HCT116 (cell line): ENCODE results near the gene GALNT16.

Source experiments
- CTCF ChIP-seq, 3 experiments: fragments of 200-600 bp in 1 of 3; sonication (generic) in 1 of 3; IDR thresholded peaks in 2 of 3; conservative IDR thresholded peaks in 1 of 3; 2 replicates each; pipeline ENCODE4 v1.5.1; 2012 to 2017; ENCODE audit warnings: low read depth in 2 of 3, low read length in 2 of 3, antibody characterized with exemption in 1 of 3, borderline replicate concordance in 1 of 3, control low read depth in 1 of 3, mild to moderate bottlenecking in 1 of 3, mixed read lengths in 1 of 3, mixed run types in 1 of 3, moderate library complexity in 1 of 3; ENCODE audit not compliant: insufficient read depth in 1 of 3
- EGR1 ChIP-seq: IDR thresholded peaks from 2 replicates; pipeline ENCODE4 v1.6.1; 2012; ENCODE audit warnings: low read depth
- EZH2 ChIP-seq: fragments of 200-600 bp; sonication (generic); IDR thresholded peaks from 2 replicates; pipeline ENCODE4 v1.6.1; 2017; ENCODE audit warnings: antibody characterized with exemption, mixed run types
- EZH2phosphoT487 ChIP-seq: fragments of 200-600 bp; IDR thresholded peaks from 2 replicates; pipeline ENCODE4 v1.6.1; 2018; ENCODE audit warnings: antibody characterized with exemption, borderline replicate concordance
- JUND ChIP-seq: IDR thresholded peaks from 2 replicates; pipeline ENCODE4 v1.6.1; 2012
- MAX ChIP-seq: IDR thresholded peaks from 2 replicates; pipeline ENCODE4 v1.6.1; 2012
- POLR2A ChIP-seq: IDR thresholded peaks from 2 replicates; pipeline ENCODE4 v1.7.0; 2011; ENCODE audit warnings: borderline replicate concordance; ENCODE audit not compliant: insufficient read depth, insufficient read length; ENCODE audit errors: extremely low read depth
- POLR2AphosphoS5 ChIP-seq: IDR thresholded peaks from 2 replicates; pipeline ENCODE4 v1.6.1; 2011; ENCODE audit warnings: mild to moderate bottlenecking, low read depth, low read length, moderate library complexity
- RAD21 ChIP-seq: IDR thresholded peaks from 2 replicates; pipeline ENCODE4 v1.6.1; 2012; ENCODE audit warnings: low read depth, mild to moderate bottlenecking
- SIN3A ChIP-seq: IDR thresholded peaks from 2 replicates; pipeline ENCODE4 v1.6.1; 2012; ENCODE audit warnings: low read depth
- SP1 ChIP-seq: IDR thresholded peaks from 2 replicates; pipeline ENCODE4 v1.6.1; 2012; ENCODE audit warnings: low read depth
- ZNF274 ChIP-seq: fragments of 200-500 bp; sonication (Bioruptor generic); IDR thresholded peaks from 2 replicates; pipeline ENCODE4 v1.6.1; 2014; ENCODE audit warnings: mild to moderate bottlenecking, low read depth, low read length, inconsistent platforms

- TF ChIP-seq CTCF (IDR thresholded peaks at IDR 0.05 in 2 of 3, conservative IDR thresholded peaks at IDR 0.05 in 1 of 3; ENCODE audit: borderline replicate concordance in 1 of 3, insufficient read depth in 1 of 3, low read depth in 2 of 3, low read length in 2 of 3), result no peak
- TF ChIP-seq ZNF274, result no peak
- TF ChIP-seq RAD21, result no peak
- TF ChIP-seq MAX, result no peak
- no peak for TF ChIP-seq POLR2A
- TF ChIP-seq EGR1, result no peak
- TF ChIP-seq EZH2phosphoT487, result no peak
- TF ChIP-seq SP1, result no peak
- no peak for TF ChIP-seq SIN3A
- no peak for TF ChIP-seq JUND
- no peak for TF ChIP-seq POLR2AphosphoS5
- no peak for TF ChIP-seq EZH2
Measured at GRCh38 chr14:69241577-69241976, 18.4 kb upstream of the GALNT16 start.
